H1 (cell line): Measurements from ENCODE around the gene EXD1. TPM values are rescaled to one million over a fixed set of nuclear protein-coding genes. Genes with fewer than 3 reads are reported as not detected.

Source experiments
- CTCF ChIA-PET: fragments of 300-600 bp; sonication (Branson Sonifier 250); formaldehyde crosslinking; loops from one replicate; lab custom pipeline; 2021; ENCODE audit not compliant: partially characterized antibody; lab: Charles Lee
- POLR2A ChIA-PET: fragments of 300-600 bp; sonication (Branson Sonifier 250); formaldehyde crosslinking; loops from one replicate; lab custom pipeline; 2021; ENCODE audit warnings: inconsistent platforms; ENCODE audit not compliant: partially characterized antibody; lab: Charles Lee
- DNase-seq, 2 experiments: peaks; one replicate each; pipeline versions ENCODE4 v3.0.0 to v3.0.0-alpha.2; 2010 to 2022; ENCODE audit warnings: low spot score in 2 of 2, low read depth in 1 of 2, mixed read lengths in 1 of 2
- FAIRE-seq: peaks from 2 replicates; lab custom pipeline; 2011; peaks lifted over from hg19 to GRCh38; lab: Jason Lieb, UNC
- H2AFZ ChIP-seq: 2 replicates; pipeline ENCODE4 v1.8.1; 2012; ENCODE audit warnings: low read length, inconsistent platforms
- H2AK5ac ChIP-seq: 2 replicates; pipeline ENCODE4 v1.6.1; 2013; ENCODE audit warnings: low read depth, low read length
- H2BK120ac ChIP-seq: replicated peaks from 2 replicates; pipeline ENCODE3; 2013; ENCODE audit warnings: low read depth, low read length, inconsistent platforms
- H2BK12ac ChIP-seq: 2 replicates; pipeline ENCODE4 v1.6.1; 2013; ENCODE audit warnings: low read depth, low read length
- H2BK15ac ChIP-seq: 2 replicates; pipeline ENCODE4 v1.6.1; 2013; ENCODE audit warnings: low read length
- H2BK20ac ChIP-seq: 2 replicates; pipeline ENCODE4 v1.6.1; 2013; ENCODE audit warnings: low read length
- H2BK5ac ChIP-seq: 2 replicates; pipeline ENCODE4 v1.6.1; 2013; ENCODE audit warnings: low read depth, low read length
- H3K14ac ChIP-seq: 2 replicates; pipeline ENCODE4 v1.6.1; 2013; ENCODE audit warnings: inconsistent platforms; ENCODE audit not compliant: insufficient read length
- H3K18ac ChIP-seq: 2 replicates; pipeline ENCODE4 v1.6.1; 2013; ENCODE audit warnings: low read length; ENCODE audit errors: extremely low read depth
- H3K23ac ChIP-seq: 2 replicates; pipeline ENCODE4 v1.6.1; 2013; ENCODE audit warnings: inconsistent platforms; ENCODE audit not compliant: insufficient read length
- H3K23me2 ChIP-seq: 2 replicates; pipeline ENCODE4 v1.6.1; 2013; ENCODE audit warnings: low read depth, low read length
- H3K27ac ChIP-seq: 2 replicates; pipeline ENCODE4 v1.6.1; 2011; ENCODE audit warnings: low read depth, low read length, inconsistent platforms
- H3K27me3 ChIP-seq, 4 experiments: replicated peaks in 1 of 4; 1 replicate in 1 of 4; 2 replicates in 3 of 4; pipeline versions ENCODE4 v1.6.1 to v1.8.1; 2011 to 2013; ENCODE audit warnings: low read length in 3 of 4, mild to moderate bottlenecking in 3 of 4, inconsistent platforms in 2 of 4, mixed read lengths in 2 of 4, moderate library complexity in 1 of 4; ENCODE audit not compliant: control insufficient read depth in 3 of 4, insufficient read depth in 3 of 4; ENCODE audit errors: extremely low read depth in 1 of 4
- H3K36me3 ChIP-seq, 4 experiments: 2 replicates each; pipeline versions ENCODE4 v1.6.1 to v1.8.1; 2011 to 2013; ENCODE audit warnings: mild to moderate bottlenecking in 4 of 4, low read length in 3 of 4, moderate library complexity in 2 of 4, control low read depth in 1 of 4, inconsistent platforms in 1 of 4; ENCODE audit not compliant: insufficient read depth in 4 of 4, control insufficient read depth in 2 of 4
- H3K4ac ChIP-seq: replicated peaks from 2 replicates; pipeline ENCODE3; 2013; ENCODE audit warnings: low read length, low read depth, mixed read lengths, inconsistent platforms; ENCODE audit not compliant: insufficient read length
- H3K4me1 ChIP-seq, 4 experiments: replicated peaks in 1 of 4; 1 replicate in 1 of 4; 2 replicates in 3 of 4; pipeline versions ENCODE4 v1.6.1 to v1.8.1; 2011 to 2013; ENCODE audit warnings: low read length in 3 of 4, inconsistent platforms in 2 of 4, mixed read lengths in 1 of 4; ENCODE audit not compliant: insufficient read depth in 4 of 4, control insufficient read depth in 3 of 4
- H3K4me2 ChIP-seq, 2 experiments: 2 replicates each; pipeline versions ENCODE4 v1.6.1 to v1.8.1; 2011 to 2013; ENCODE audit warnings: low read depth in 2 of 2, low read length in 2 of 2, control low read depth in 1 of 2, inconsistent platforms in 1 of 2, mild to moderate bottlenecking in 1 of 2; ENCODE audit not compliant: insufficient read depth in 1 of 2
- H3K4me3 ChIP-seq, 4 experiments: fragments of 200-600, 300-600 bp in 1 of 4; sonication (generic), shearing (Covaris generic), sonication (Bioruptor Twin) in 1 of 4; 2 replicates each; pipeline versions ENCODE4 v1.5.1 to v1.8.1; 2011 to 2016; ENCODE audit warnings: low read length in 4 of 4, low read depth in 3 of 4, control low read depth in 2 of 4, inconsistent platforms in 2 of 4, mild to moderate bottlenecking in 2 of 4, mixed read lengths in 1 of 4, moderate library complexity in 1 of 4; ENCODE audit not compliant: insufficient read depth in 2 of 4; ENCODE audit errors: extremely low read depth in 1 of 4
- H3K56ac ChIP-seq: replicated peaks from 2 replicates; pipeline ENCODE3; 2013; ENCODE audit warnings: low read depth, mild to moderate bottlenecking, mixed read lengths, low read length, inconsistent platforms; ENCODE audit not compliant: insufficient read length
- H3K79me1 ChIP-seq: 2 replicates; pipeline ENCODE4 v1.6.1; 2013; ENCODE audit warnings: low read depth, low read length, control low read depth
- H3K79me2 ChIP-seq, 2 experiments: 2 replicates each; pipeline versions ENCODE4 v1.6.1 to v1.8.1; 2012 to 2013; ENCODE audit warnings: low read length in 2 of 2, mild to moderate bottlenecking in 2 of 2, inconsistent platforms in 1 of 2; ENCODE audit not compliant: insufficient read depth in 2 of 2, control insufficient read depth in 1 of 2
- H3K9ac ChIP-seq, 4 experiments: replicated peaks in 1 of 4; 1 replicate in 1 of 4; 2 replicates in 3 of 4; pipeline versions ENCODE4 v1.6.1 to v1.8.1; 2011 to 2013; ENCODE audit warnings: low read depth in 3 of 4, low read length in 3 of 4, control low read depth in 2 of 4, mild to moderate bottlenecking in 2 of 4, moderate library complexity in 2 of 4, inconsistent platforms in 1 of 4; ENCODE audit errors: extremely low read depth in 1 of 4
- H3K9me3 ChIP-seq, 2 experiments: 2 replicates each; pipeline versions ENCODE4 v1.6.1 to v1.8.1; 2012 to 2013; ENCODE audit warnings: mild to moderate bottlenecking in 2 of 2, moderate library complexity in 2 of 2, control low read depth in 1 of 2, inconsistent platforms in 1 of 2, low read depth in 1 of 2, low read length in 1 of 2, mixed read lengths in 1 of 2; ENCODE audit not compliant: insufficient read depth in 2 of 2
- H4K20me1 ChIP-seq, 2 experiments: replicated peaks in 1 of 2; 2 replicates each; pipeline versions ENCODE3 to v1.8.1; 2011 to 2013; ENCODE audit warnings: inconsistent platforms in 2 of 2, low read length in 2 of 2, mild to moderate bottlenecking in 1 of 2; ENCODE audit not compliant: insufficient read depth in 2 of 2, control insufficient read depth in 1 of 2
- H4K5ac ChIP-seq: 2 replicates; pipeline ENCODE4 v1.6.1; 2013; ENCODE audit warnings: low read length, low read depth, mixed read lengths, inconsistent platforms; ENCODE audit not compliant: insufficient read length
- H4K8ac ChIP-seq: 2 replicates; pipeline ENCODE4 v1.8.0; 2013; ENCODE audit warnings: mild to moderate bottlenecking, moderate library complexity, low read length, inconsistent platforms; ENCODE audit not compliant: insufficient read depth; ENCODE audit errors: extremely low read depth
- H4K91ac ChIP-seq: replicated peaks from 2 replicates; pipeline ENCODE3; 2013; ENCODE audit warnings: low read length, mixed read lengths, inconsistent platforms; ENCODE audit not compliant: insufficient read length
- CHD2 ChIP-seq: IDR thresholded peaks from 2 replicates; pipeline ENCODE4 v1.6.1; 2012; ENCODE audit warnings: low read length, improper control_type of control experiment
- JUN ChIP-seq: IDR thresholded peaks from 2 replicates; pipeline ENCODE4 v1.6.1; 2011; ENCODE audit warnings: low read depth, mild to moderate bottlenecking, improper control_type of control experiment, low read length
- KDM1A ChIP-seq: fragments of 200-600, 300-600 bp; sonication (generic); IDR thresholded peaks from 2 replicates; pipeline ENCODE4 v1.7.1; 2016; ENCODE audit warnings: mild to moderate bottlenecking, low read length, borderline replicate concordance
- KDM5A ChIP-seq: fragments of 200-600 bp; IDR thresholded peaks from 2 replicates; pipeline ENCODE4 v1.7.1; 2012; ENCODE audit warnings: mild to moderate bottlenecking, low read length, inconsistent platforms, mixed read lengths
- POLR2AphosphoS5 ChIP-seq: IDR thresholded peaks from 2 replicates; pipeline ENCODE4 v1.6.1; 2011; ENCODE audit warnings: low read depth, low read length
- RNF2 ChIP-seq: fragments of 200-900, 300-1000 bp; sonication (generic); IDR thresholded peaks from 2 replicates; pipeline ENCODE4 v1.7.1; 2016; ENCODE audit warnings: borderline replicate concordance, low read depth, mild to moderate bottlenecking, antibody characterized with exemption, low read length; ENCODE audit not compliant: poor library complexity, severe bottlenecking; ENCODE audit errors: missing control alignments
- TAF7 ChIP-seq: optimal IDR thresholded peaks from 2 replicates; pipeline ENCODE3; 2011; ENCODE audit warnings: low read depth, mild to moderate bottlenecking, inconsistent platforms, low read length, moderate library complexity, borderline replicate concordance
- WGBS, 2 experiments: shearing (Covaris generic) in 1 of 2; methylation state at CpG; one replicate each; pipeline versions ENCODE4 v1.1.6 to v1.1.7; 2013 to 2015; ENCODE audit warnings: low lambda C conversion rate in 2 of 2, mixed read lengths in 2 of 2, inconsistent platforms in 1 of 2, low coverage in 1 of 2, missing lambda C conversion rate in 1 of 2; ENCODE audit not compliant: insufficient replicate concordance in 2 of 2, insufficient coverage in 1 of 2, insufficient read length in 1 of 2; ENCODE audit errors: extremely low coverage in 1 of 2, missing lambda C conversion rate in 1 of 2; 5-methylcytosine and 5-hydroxymethylcytosine counted together
- polyA plus RNA-seq, 7 experiments: library from polyadenylated mRNA; depleted of rRNA in 3 of 7; stranded (reverse) in 5 of 7; unstranded in 2 of 7; fragments of >200 nt in 5 of 7; fragments of 200-250 nt in 2 of 7; gene quantifications; 1 replicate in 5 of 7; 2 replicates in 1 of 7; 4 replicates in 1 of 7; pipeline versions ENCODE4 v1.2.1 to v1.2.3, GENCODE V29; 2011 to 2013; ENCODE audit warnings: missing spikeins in 2 of 7, mixed read lengths in 2 of 7
- total RNA-seq: library from RNA; stranded (reverse); fragmentation: NEBNext Ultra II Directional; extraction: Animal tissue kit (Norgen Biotek cat#: 25700); gene quantifications from 2 replicates; pipeline ENCODE4 v1.2.1, GENCODE V29; 2021
- TF ChIP-seq, protein P1 (sequence below): IDR thresholded peaks from 2 replicates; pipeline ENCODE4 v1.6.1; 2012; ENCODE audit warnings: inconsistent platforms
- TF ChIP-seq, protein P2 (sequence below), 3 experiments: IDR thresholded peaks; 1 replicate in 2 of 3; 2 replicates in 1 of 3; pipeline versions ENCODE4 v1.5.1 to v1.6.1; 2011; ENCODE audit warnings: low read length in 3 of 3, mild to moderate bottlenecking in 3 of 3, inconsistent platforms in 2 of 3, low read depth in 1 of 3, moderate library complexity in 1 of 3; ENCODE audit not compliant: insufficient read depth in 1 of 3; ENCODE audit errors: control extremely low read depth in 1 of 3
- TF ChIP-seq, protein P3 (sequence below): IDR thresholded peaks from 2 replicates; pipeline ENCODE4 v1.6.1; 2011; ENCODE audit warnings: low read length, improper control_type of control experiment

EXD1 gene
- total and polyA plus RNA-seq, 2 of the 8 experiments (the other 6 are each of a cell fraction or from before 2014, with no cell fraction given) = 0.06 to 0.54 TPM

DNA sequence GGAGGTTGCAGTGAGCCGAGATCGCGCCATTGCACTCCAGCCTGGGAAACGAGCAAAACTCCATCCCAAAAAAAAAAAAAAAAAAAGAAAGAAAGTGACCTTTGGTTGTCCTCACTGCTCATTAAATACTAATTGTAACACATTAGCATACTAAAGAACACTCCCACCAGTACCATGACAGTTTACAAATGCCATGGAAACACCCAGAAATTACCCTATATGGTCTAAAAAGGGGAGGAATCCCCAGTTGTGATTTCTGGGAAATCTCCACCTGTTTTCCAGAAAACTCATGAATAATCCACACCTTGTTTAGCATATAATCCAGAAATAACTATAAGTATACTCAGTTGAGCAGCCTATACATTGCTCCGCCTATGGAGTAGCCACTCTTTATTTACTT, 90.9 kb downstream of the EXD1 start:
- CTCF ChIA-PET = interaction anchor here (0.6 to 1.0 kb wide), 3 partner anchors 12 to 326 kb away, joined by 3 read pairs; no protein-coding TSS in a partner anchor
- H2BK15ac ChIP-seq = no peak overlapping the region
- no peaks in the 10 kb centered on the region for H3K9me3 ChIP-seq
- H2BK5ac ChIP-seq = no peak overlapping the region
- no peaks in the 10 kb centered on the region for H3K27me3 ChIP-seq
- no peak overlapping the region for H3K4me2 ChIP-seq
- no peak overlapping the region for H2AFZ ChIP-seq
- H4K20me1 ChIP-seq = no peaks in the 10 kb centered on the region
- no peaks in the 10 kb centered on the region for H3K79me1 ChIP-seq
- no peak overlapping the region for H4K5ac ChIP-seq
- no peak overlapping the region for H3K4me3 ChIP-seq
- H3K36me3 ChIP-seq = no peaks in the 10 kb centered on the region
- FAIRE-seq (no peak), DNase-seq (no peak)
- H2BK120ac ChIP-seq = no peak overlapping the region
- no peak overlapping the region for H3K18ac ChIP-seq
- no peak overlapping the region for H4K91ac ChIP-seq
- H2BK20ac ChIP-seq = no peak overlapping the region
- H3K23me2 ChIP-seq = peaks cover 2% of the 10 kb centered on the region; the same call in 1 of the 2 replicates
- H2BK12ac ChIP-seq = no peak overlapping the region
- no peak overlapping the region for H3K14ac ChIP-seq
- H3K4me1 ChIP-seq = no peaks in the 10 kb centered on the region; a peak in 1 of 7 replicates
- no peak overlapping the region for H3K4ac ChIP-seq
- no peak overlapping the region for H4K8ac ChIP-seq
- H2AK5ac ChIP-seq = no peak overlapping the region
- POLR2A ChIA-PET = interaction anchor here (0.7 to 2.8 kb wide), 2 partner anchors 23 to 122 kb away, joined by 3 to 10 read pairs; partner anchors contain the start of gene INO80
- H3K79me2 ChIP-seq = no peaks in the 10 kb centered on the region
- no peak overlapping the region for H3K9ac ChIP-seq
- WGBS, 2 experiments = 89% methylated on average over 5 of the region's 5 CpGs; no CpG with 5 or more reads in 1 of the 2 experiments
- H3K56ac ChIP-seq = no peak overlapping the region
- no peak overlapping the region for H3K27ac ChIP-seq
- H3K23ac ChIP-seq = no peak overlapping the region
- TF ChIP-seq JUN (no peak), KDM1A (no peak), KDM5A (no peak), CHD2 (no peak), RNF2 (no peak), TAF7 (no peak), POLR2AphosphoS5 (no peak)
- TF ChIP-seq, protein P1, sequence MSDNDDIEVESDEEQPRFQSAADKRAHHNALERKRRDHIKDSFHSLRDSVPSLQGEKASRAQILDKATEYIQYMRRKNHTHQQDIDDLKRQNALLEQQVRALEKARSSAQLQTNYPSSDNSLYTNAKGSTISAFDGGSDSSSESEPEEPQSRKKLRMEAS = no peak
- TF ChIP-seq, protein P2, sequence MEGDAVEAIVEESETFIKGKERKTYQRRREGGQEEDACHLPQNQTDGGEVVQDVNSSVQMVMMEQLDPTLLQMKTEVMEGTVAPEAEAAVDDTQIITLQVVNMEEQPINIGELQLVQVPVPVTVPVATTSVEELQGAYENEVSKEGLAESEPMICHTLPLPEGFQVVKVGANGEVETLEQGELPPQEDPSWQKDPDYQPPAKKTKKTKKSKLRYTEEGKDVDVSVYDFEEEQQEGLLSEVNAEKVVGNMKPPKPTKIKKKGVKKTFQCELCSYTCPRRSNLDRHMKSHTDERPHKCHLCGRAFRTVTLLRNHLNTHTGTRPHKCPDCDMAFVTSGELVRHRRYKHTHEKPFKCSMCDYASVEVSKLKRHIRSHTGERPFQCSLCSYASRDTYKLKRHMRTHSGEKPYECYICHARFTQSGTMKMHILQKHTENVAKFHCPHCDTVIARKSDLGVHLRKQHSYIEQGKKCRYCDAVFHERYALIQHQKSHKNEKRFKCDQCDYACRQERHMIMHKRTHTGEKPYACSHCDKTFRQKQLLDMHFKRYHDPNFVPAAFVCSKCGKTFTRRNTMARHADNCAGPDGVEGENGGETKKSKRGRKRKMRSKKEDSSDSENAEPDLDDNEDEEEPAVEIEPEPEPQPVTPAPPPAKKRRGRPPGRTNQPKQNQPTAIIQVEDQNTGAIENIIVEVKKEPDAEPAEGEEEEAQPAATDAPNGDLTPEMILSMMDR (IDR thresholded peaks at IDR 0.05; ENCODE audit: control extremely low read depth in 1 of 3, insufficient read depth in 1 of 3, low read depth in 1 of 3, low read length in 3 of 3) = no peak
- TF ChIP-seq, protein P3, sequence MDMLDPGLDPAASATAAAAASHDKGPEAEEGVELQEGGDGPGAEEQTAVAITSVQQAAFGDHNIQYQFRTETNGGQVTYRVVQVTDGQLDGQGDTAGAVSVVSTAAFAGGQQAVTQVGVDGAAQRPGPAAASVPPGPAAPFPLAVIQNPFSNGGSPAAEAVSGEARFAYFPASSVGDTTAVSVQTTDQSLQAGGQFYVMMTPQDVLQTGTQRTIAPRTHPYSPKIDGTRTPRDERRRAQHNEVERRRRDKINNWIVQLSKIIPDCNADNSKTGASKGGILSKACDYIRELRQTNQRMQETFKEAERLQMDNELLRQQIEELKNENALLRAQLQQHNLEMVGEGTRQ = no peak
